ENCODE results near the gene PIM1.
"Not testable (repeated sequence)": the region's sequence is repeated elsewhere in the genome, so short reads cannot be mapped to it uniquely, and the experiment has no call there.

GRCh38 chr6:37128863-37129443, 41.0 kb upstream of the PIM1 start:
- TF ChIP-seq CTCF, POLR2A (IDR thresholded peaks at IDR 0.05): not testable (repeated sequence)

Data from right lobe of liver (tissue), 4 donors.